Ectodermal cell (in vitro differentiated cells): Measurements from ENCODE around the gene XPNPEP2.

Experiments used
- H3K27ac ChIP-seq: 2 replicates; pipeline ENCODE4 v1.7.0; 2013; ENCODE audit warnings: mild to moderate bottlenecking, low read depth, low read length; ENCODE audit not compliant: insufficient read depth, poor library complexity, severe bottlenecking
- H3K27me3 ChIP-seq: 2 replicates; pipeline ENCODE4 v1.7.0; 2013; ENCODE audit warnings: mild to moderate bottlenecking, low read length; ENCODE audit not compliant: insufficient read depth, control insufficient read depth, poor library complexity, severe bottlenecking
- H3K36me3 ChIP-seq: one replicate; pipeline ENCODE4 v1.7.0; 2013; ENCODE audit warnings: low read length; ENCODE audit not compliant: control insufficient read depth, insufficient read depth
- H3K4me1 ChIP-seq: one replicate; pipeline ENCODE4 v1.7.0; 2013; ENCODE audit warnings: low read length; ENCODE audit not compliant: control insufficient read depth, insufficient read depth
- H3K4me3 ChIP-seq: 2 replicates; pipeline ENCODE4 v1.7.0; 2013; ENCODE audit warnings: low read depth, low read length, control low read depth; ENCODE audit not compliant: insufficient read depth
- H3K9me3 ChIP-seq: 2 replicates; pipeline ENCODE4 v1.7.0; 2013; ENCODE audit warnings: mild to moderate bottlenecking, low read length, moderate library complexity; ENCODE audit not compliant: control insufficient read depth
- WGBS, 2 experiments: methylation state at CpG; one replicate each; pipeline ENCODE4 v1.1.7; 2013; ENCODE audit warnings: missing lambda C conversion rate in 2 of 2; 5-methylcytosine and 5-hydroxymethylcytosine counted together

The XPNPEP2 gene

DNA sequence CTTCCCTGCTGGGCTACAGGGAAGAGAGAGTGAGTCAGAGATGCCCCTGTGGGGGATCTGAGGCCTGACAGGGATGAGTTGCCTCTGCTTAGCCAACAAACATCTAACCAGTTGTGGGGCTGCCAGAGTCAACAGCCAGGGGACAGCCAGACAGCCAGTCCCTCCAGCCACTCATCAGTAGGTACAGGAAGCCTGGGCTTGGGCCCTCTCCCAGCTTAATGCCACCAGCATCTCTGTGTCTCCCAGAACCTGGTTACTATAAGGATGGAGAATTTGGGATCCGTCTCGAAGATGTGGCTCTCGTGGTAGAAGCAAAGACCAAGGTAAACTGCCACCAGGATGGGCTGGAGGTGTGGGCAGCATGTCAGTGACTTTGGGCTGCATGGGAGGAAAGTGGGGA lies 23.7 kb downstream of the XPNPEP2 start:
- Histone ChIP-seq H3K27me3 (no peaks in the 10 kb centered on the region), H3K4me3 (no peak overlapping the region), H3K9me3 (no peaks in the 10 kb centered on the region), H3K27ac (no peak overlapping the region), H3K36me3 (no peaks in the 10 kb centered on the region), H3K4me1 (no peaks in the 10 kb centered on the region)
- WGBS, 2 experiments: 95% methylated on average over 3 of the region's 3 CpGs

DNA sequence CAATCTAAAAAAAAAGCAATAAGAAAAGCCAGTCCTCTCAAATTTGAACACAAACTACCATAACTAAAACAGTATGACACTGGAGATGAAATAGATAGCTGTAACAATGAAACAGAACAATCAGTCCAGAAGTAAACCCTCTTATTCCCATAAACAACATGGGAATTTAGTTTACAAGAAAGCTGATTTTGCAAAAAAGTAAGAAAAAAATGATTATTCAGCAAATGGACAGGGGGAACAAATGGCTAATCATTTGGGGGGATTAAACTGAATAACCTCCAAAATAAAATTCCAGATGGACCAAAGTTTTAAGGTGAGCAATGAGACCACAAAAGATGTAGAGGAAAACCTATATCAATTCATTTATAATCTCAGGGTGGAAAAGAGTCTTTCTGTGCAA lies 24.9 kb downstream of the XPNPEP2 start:
- H3K9me3 ChIP-seq: no peaks in the 10 kb centered on the region

DNA sequence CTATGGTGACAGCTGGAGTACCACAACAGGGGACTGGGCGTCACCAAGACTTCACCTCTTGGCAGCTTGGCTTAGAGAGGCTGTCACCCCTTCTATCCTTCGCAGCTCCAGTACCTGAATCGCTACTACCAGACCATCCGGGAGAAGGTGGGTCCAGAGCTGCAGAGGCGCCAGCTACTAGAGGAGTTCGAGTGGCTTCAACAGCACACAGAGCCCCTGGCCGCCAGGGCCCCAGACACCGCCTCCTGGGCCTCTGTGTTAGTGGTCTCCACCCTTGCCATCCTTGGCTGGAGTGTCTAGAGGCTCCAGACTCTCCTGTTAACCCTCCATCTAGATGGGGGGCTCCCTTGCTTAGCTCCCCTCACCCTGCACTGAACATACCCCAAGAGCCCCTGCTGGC lies 29.4 kb downstream of the XPNPEP2 start:
- Histone ChIP-seq H3K27me3 (no peaks in the 10 kb centered on the region), H3K4me1 (no peaks in the 10 kb centered on the region), H3K36me3 (no peaks in the 10 kb centered on the region), H3K4me3 (no peak overlapping the region), H3K9me3 (no peaks in the 10 kb centered on the region), H3K27ac (no peak overlapping the region)
- 93 to 95% methylated on average over 8 of the region's 8 CpGs for WGBS, 2 experiments

More for the DNA sequence above, 24.9 kb downstream of the XPNPEP2 start:
- Histone ChIP-seq H3K27ac (no peak overlapping the region), H3K4me1 (no peaks in the 10 kb centered on the region), H3K27me3 (no peaks in the 10 kb centered on the region), H3K4me3 (no peak overlapping the region), H3K36me3 (no peaks in the 10 kb centered on the region)

DNA sequence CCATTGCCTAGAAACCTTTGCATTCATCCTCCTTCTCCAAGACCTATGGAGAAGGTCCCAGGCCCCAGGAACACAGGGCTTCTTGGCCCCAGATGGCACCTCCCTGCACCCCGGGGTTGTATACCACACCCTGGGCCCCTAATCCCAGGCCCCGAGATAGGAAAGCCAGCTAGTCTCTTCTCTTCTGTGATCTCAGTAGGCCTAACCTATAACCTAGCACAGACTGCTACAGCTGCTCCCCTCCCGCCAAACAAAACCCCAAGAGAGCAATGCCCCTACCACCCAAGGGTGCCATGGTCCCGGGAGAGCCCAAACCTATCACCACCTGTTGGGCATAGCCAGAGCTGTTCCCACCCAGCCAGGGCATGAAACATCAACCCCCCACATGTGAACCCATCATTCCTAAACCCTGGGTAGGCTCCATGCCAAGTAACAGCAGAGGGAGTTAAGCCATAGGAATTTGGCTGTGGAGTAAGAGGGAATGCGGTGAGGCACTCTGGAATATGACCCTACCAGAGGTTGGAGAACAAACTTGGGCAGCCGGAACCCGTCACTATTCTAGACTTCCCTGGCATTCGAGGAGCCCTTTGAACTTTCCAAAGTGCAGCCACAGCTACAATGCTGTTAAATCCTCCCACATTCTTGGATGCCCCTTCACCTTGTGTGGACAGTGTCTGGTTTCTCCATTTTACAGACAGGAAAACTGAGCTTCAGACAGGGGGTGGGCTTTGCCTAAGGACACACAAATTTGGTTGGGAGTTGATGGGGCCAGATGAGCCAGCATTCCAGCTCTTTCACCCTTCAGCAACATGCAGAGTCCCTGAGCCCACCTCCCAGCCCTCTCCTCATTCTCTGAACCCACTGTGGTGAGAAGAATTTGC lies 30.0 kb downstream of the XPNPEP2 start:
- no peaks in the 10 kb centered on the region for H3K36me3 ChIP-seq
- H3K27me3 ChIP-seq: no peaks in the 10 kb centered on the region
- WGBS, 2 experiments: 93 to 96% methylated on average over 8 of the region's 8 CpGs
- no peaks in the 10 kb centered on the region for H3K4me1 ChIP-seq
- no peak overlapping the region for H3K4me3 ChIP-seq
- H3K27ac ChIP-seq: no peak overlapping the region
- no peaks in the 10 kb centered on the region for H3K9me3 ChIP-seq

DNA sequence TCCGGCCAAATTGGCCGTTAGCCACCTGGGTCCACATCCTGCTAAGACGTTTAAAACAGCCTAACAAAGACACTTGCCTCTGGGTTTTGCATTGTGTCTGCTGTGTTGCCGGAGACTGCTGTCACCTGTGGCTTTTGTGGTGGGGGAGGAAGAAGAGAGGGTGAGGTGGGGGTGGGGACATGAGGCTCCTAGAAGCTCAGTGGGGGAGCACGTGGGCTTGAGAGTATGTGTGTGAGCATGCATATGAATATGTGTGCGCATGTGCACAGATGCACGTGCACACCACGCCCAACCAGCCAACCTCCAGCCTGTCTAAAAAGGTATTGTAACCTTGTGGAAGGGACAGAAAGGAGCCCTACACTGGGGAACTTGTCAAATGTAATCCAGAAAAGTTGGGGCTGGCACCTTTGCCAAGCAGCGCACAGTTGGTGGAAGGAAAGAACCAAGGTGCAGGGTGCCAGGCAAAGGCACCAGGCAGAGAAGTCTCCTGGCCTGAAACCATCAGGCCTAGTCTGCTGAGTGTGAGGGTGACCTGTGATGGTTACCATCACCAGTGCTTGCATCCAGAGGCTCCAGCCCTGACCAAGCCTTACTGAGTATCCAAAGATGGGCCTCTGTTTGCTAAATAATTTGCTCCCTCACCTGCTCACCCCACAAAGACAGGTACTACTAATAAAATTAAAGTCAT lies 30.8 kb downstream of the XPNPEP2 start:
- Histone ChIP-seq H3K4me3 (no peak overlapping the region), H3K36me3 (no peaks in the 10 kb centered on the region), H3K27ac (no peak overlapping the region), H3K27me3 (no peaks in the 10 kb centered on the region), H3K4me1 (no peaks in the 10 kb centered on the region), H3K9me3 (no peaks in the 10 kb centered on the region)
- 67 to 69% methylated on average over 9 of the region's 9 CpGs for WGBS, 2 experiments

DNA sequence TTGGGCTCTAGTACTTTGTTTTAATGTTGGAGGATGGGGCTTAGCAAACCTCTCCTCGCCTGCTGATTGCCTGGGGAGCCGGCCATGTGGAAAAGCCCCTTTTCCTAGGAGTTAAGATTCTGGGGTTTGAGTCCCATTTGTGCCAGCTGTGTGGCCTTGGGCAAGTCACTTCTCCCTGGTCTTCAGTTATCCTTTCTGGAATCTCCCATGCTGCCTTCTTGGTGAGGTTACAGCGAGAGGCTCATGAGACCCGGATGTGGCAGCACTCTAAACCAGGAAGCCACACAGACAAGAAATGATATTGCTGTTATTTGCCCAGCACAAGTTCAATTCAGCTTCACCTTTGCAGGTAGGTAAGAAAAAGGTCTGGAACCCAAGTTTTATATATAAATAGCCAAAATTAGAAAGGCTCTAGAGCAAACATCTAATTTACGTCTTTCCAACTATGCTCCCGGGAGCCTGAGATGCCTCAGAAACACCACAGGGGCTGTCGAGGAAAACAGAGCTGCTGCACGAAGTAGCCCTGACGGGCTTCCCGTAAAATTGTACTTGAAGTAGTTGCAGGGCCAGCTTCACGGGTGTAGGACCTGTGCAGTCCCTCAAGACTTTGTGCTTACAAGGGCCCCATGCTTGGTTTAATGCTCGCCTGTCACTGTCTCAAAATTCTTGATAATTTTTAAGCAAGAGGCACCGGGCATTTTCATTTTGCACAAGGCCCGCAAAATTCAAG lies 32.7 kb downstream of the XPNPEP2 start:
- Histone ChIP-seq H3K4me1 (no peaks in the 10 kb centered on the region), H3K9me3 (no peaks in the 10 kb centered on the region), H3K4me3 (no peak overlapping the region), H3K27me3 (no peaks in the 10 kb centered on the region), H3K27ac (no peak overlapping the region), H3K36me3 (no peaks in the 10 kb centered on the region)
- WGBS, 2 experiments: 92% methylated on average over 14 of the region's 14 CpGs

DNA sequence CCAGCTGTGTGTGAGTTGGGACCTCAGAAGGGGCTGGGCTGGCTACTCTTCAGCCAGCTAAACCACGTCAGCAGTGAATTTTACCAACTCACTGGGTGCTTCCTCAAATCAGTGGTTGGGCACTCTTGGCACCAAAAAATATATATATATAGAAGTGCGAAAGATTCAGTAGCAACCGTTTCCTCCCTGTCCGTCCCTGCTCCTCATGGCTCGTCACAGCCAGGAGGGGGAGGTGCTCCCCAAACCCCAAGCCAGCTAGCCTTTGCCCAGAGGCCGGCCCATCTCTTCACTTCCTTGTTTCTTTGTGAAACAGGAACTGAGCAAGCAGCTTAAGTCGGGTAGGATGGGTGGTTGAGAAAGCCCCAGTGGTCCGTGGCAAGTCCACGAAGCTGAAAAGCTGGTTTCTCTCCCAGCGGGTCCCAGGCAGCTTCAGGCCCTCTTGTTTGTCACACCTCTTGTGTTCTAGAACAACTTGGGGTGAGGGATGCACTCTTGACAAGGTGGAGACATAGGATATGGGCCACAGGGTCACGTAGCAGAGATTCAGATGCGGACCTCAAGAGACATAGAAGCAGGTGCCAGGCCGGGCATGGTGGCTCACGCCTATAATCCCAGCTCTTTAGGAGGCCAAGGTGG lies 34.1 kb downstream of the XPNPEP2 start:
- Histone ChIP-seq H3K9me3 (no peaks in the 10 kb centered on the region), H3K27ac (no peak overlapping the region), H3K27me3 (no peaks in the 10 kb centered on the region), H3K4me3 (no peak overlapping the region), H3K4me1 (no peaks in the 10 kb centered on the region), H3K36me3 (no peaks in the 10 kb centered on the region)
- WGBS, 2 experiments: 84% methylated on average over 12 to 14 of the region's 14 CpGs

DNA sequence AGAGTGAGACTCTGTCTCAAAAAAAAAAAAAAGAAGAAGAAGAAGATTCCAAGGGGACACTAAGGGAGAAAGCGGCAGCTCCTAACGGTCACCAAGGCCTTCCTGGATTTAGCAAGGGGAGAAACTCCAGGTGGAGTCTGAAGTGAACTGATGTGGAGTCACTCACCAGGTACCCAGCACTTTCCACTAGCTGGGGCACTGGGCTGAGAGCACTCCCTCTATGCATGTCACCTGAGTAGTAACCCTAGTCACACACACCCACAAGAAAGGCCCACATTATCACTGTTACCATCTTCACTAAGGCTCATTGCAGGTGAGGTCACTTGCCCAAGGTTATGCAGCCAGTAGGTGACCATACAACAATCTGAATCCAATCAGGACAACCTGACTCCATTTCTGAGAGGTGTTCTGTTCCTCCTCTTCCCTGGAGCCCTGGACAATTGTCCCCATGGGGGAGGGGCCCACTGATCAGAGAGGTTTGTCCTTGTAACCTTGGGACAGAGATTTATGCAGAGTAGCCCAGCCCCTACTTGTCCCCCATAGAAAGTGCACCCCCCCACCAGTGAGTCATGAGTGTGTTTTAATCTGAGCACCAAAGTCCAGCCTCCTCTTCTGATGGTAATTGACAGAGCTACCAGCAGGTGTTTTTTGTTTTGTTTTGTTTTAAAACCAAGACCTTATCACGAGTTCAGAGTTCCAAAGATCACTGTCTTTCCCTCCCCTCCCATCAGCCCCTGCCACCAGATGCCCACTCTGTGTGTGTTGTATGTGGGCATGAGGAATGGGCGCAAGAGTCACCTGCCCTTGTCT lies 35.1 kb downstream of the XPNPEP2 start:
- no peak overlapping the region for H3K4me3 ChIP-seq
- 80 to 98% methylated on average over 2 to 4 of the region's 4 CpGs for WGBS, 2 experiments
- H3K36me3 ChIP-seq: no peaks in the 10 kb centered on the region
- no peaks in the 10 kb centered on the region for H3K9me3 ChIP-seq
- H3K4me1 ChIP-seq: no peaks in the 10 kb centered on the region
- no peaks in the 10 kb centered on the region for H3K27me3 ChIP-seq
- no peak overlapping the region for H3K27ac ChIP-seq

DNA sequence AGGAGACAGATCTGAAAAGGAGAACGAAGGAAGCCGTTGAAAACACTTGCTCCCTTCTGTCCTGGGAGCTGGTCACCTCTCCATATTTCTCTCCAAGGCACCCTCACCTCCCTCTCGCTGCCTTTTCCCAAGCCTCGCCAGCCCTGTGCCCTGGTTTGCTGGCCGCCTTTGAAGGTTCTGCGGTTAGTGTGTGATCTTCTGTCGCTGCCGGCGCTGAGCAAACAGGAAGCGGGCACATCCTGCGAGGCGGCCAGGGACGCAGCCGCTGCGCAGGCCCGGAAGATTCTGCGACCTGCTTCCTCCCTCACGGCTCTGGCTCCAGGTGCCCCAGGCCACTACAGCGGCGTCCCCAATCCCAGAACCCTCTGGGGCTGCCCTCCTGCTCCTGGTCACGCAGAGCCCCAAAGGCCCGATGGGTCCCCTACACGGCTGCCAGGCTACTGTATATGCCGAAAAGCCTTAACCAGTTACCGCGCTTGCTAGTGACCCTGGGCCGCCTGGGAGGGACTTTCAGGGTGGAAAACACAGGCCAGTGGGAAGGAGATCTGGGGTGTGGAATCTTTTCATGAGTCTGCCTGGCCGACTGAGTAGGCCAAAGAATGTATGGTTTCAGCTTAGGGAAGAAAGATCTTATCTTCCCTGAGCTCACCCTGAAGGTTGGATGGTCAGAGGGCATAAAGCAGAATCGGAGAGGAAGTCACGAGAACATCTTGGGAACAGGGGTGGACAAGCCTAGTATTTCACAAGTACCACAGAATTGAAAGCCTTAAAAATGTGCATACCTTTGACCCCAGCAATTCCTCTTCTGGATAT lies 38.6 kb downstream of the XPNPEP2 start:
- Histone ChIP-seq H3K36me3 (no peaks in the 10 kb centered on the region), H3K4me3 (no peak overlapping the region), H3K9me3 (no peaks in the 10 kb centered on the region), H3K4me1 (no peaks in the 10 kb centered on the region), H3K27me3 (no peaks in the 10 kb centered on the region), H3K27ac (no peak overlapping the region)
- 93 to 94% methylated on average over 30 of the region's 30 CpGs for WGBS, 2 experiments
